Measurements from ENCODE around the gene FAF1.

The FAF1 gene

DNA sequence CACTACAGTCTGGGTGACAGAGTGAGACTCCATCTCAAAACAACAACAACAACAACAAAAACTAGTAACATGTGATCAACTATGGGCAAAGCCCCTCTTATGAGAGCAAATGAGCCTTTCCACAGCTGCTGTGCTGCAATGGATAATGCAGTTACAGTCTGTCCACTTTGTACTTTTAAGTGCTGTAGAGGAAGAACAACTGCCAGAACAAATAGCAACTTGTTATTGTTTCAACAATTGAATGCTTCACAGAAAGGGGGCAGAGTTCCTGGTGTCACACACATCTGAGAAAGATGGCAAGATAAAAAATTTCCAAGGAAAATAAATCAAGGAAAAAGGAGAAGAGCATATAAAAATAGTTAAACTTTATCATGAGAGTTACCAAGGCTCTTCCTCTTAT, 293.2 kb downstream of the FAF1 start:
- no peak overlapping the region for H3K4me3 ChIP-seq (ENCODE audit: low read depth, low read length)
- TF ChIP-seq, protein P1, sequence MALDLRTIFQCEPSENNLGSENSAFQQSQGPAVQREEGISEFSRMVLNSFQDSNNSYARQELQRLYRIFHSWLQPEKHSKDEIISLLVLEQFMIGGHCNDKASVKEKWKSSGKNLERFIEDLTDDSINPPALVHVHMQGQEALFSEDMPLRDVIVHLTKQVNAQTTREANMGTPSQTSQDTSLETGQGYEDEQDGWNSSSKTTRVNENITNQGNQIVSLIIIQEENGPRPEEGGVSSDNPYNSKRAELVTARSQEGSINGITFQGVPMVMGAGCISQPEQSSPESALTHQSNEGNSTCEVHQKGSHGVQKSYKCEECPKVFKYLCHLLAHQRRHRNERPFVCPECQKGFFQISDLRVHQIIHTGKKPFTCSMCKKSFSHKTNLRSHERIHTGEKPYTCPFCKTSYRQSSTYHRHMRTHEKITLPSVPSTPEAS (tag by site-specific recombination; IDR thresholded peaks at IDR 0.05) = no peak
- no peak for TF ChIP-seq ZNF214 (tag by site-specific recombination; IDR thresholded peaks at IDR 0.05; ENCODE audit: borderline replicate concordance)
- no peak for TF ChIP-seq MYNN (tag by site-specific recombination; IDR thresholded peaks at IDR 0.05; ENCODE audit: borderline replicate concordance)
- no peak for TF ChIP-seq ZFP37 (tag by site-specific recombination; IDR thresholded peaks at IDR 0.05)
- TF ChIP-seq GLI2 (tag by site-specific recombination; IDR thresholded peaks at IDR 0.05; ENCODE audit: borderline replicate concordance, low read depth) = no peak
- TF ChIP-seq ZNF423 (tag by site-specific recombination; IDR thresholded peaks at IDR 0.05) = no peak
- TF ChIP-seq, protein P2, sequence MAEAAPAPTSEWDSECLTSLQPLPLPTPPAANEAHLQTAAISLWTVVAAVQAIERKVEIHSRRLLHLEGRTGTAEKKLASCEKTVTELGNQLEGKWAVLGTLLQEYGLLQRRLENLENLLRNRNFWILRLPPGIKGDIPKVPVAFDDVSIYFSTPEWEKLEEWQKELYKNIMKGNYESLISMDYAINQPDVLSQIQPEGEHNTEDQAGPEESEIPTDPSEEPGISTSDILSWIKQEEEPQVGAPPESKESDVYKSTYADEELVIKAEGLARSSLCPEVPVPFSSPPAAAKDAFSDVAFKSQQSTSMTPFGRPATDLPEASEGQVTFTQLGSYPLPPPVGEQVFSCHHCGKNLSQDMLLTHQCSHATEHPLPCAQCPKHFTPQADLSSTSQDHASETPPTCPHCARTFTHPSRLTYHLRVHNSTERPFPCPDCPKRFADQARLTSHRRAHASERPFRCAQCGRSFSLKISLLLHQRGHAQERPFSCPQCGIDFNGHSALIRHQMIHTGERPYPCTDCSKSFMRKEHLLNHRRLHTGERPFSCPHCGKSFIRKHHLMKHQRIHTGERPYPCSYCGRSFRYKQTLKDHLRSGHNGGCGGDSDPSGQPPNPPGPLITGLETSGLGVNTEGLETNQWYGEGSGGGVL (tag by site-specific recombination; IDR thresholded peaks at IDR 0.05) = no peak
- TF ChIP-seq ZNF146 (tag by site-specific recombination; IDR thresholded peaks at IDR 0.05) = no peak
- no peak for TF ChIP-seq ZNF560 (tag by site-specific recombination; IDR thresholded peaks at IDR 0.05; ENCODE audit: borderline replicate concordance)
- TF ChIP-seq YY2 (tag by site-specific recombination; IDR thresholded peaks at IDR 0.05) = no peak
- no peak for TF ChIP-seq SALL2 (tag by site-specific recombination; IDR thresholded peaks at IDR 0.05; ENCODE audit: borderline replicate concordance)
- TF ChIP-seq ZNF624 (tag by site-specific recombination; IDR thresholded peaks at IDR 0.05) = no peak
- no peak for TF ChIP-seq KLF9 (tag by site-specific recombination; IDR thresholded peaks at IDR 0.05; ENCODE audit: low read depth)
- no peak for TF ChIP-seq RBAK (tag by site-specific recombination; IDR thresholded peaks at IDR 0.05)
- TF ChIP-seq ZNF837 (tag by site-specific recombination; IDR thresholded peaks at IDR 0.05) = no peak
- TF ChIP-seq, protein P3, sequence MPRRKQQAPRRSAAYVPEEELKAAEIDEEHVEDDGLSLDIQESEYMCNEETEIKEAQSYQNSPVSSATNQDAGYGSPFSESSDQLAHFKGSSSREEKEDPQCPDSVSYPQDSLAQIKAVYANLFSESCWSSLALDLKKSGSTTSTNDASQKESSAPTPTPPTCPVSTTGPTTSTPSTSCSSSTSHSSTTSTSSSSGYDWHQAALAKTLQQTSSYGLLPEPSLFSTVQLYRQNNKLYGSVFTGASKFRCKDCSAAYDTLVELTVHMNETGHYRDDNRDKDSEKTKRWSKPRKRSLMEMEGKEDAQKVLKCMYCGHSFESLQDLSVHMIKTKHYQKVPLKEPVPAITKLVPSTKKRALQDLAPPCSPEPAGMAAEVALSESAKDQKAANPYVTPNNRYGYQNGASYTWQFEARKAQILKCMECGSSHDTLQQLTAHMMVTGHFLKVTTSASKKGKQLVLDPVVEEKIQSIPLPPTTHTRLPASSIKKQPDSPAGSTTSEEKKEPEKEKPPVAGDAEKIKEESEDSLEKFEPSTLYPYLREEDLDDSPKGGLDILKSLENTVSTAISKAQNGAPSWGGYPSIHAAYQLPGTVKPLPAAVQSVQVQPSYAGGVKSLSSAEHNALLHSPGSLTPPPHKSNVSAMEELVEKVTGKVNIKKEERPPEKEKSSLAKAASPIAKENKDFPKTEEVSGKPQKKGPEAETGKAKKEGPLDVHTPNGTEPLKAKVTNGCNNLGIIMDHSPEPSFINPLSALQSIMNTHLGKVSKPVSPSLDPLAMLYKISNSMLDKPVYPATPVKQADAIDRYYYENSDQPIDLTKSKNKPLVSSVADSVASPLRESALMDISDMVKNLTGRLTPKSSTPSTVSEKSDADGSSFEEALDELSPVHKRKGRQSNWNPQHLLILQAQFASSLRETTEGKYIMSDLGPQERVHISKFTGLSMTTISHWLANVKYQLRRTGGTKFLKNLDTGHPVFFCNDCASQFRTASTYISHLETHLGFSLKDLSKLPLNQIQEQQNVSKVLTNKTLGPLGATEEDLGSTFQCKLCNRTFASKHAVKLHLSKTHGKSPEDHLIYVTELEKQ (tag by site-specific recombination; IDR thresholded peaks at IDR 0.05; ENCODE audit: borderline replicate concordance) = no peak
- TF ChIP-seq ZNF274 (IDR thresholded peaks at IDR 0.05; ENCODE audit: low read length) = no peak
- TF ChIP-seq ZNF274 (tag by site-specific recombination; IDR thresholded peaks at IDR 0.05; ENCODE audit: borderline replicate concordance) = no peak
- TF ChIP-seq PRDM1 (tag by site-specific recombination; IDR thresholded peaks at IDR 0.05) = no peak
- TF ChIP-seq ZNF501 (tag by site-specific recombination; IDR thresholded peaks at IDR 0.05) = no peak
- H3K27ac ChIP-seq (ENCODE audit: extremely low read depth, low read depth, low read length) = no peak overlapping the region
- no peaks in the 10 kb centered on the region; a peak in 1 of 3 replicates for H3K36me3 ChIP-seq (ENCODE audit: control insufficient read depth in 2 of 2, insufficient read depth in 1 of 2, low read length in 2 of 2)
- CTCF ChIA-PET = interaction anchor here (0.6 to 1.2 kb wide), 3 partner anchors 16 to 1270 kb away, joined by 3 to 4 read pairs (median 4); no protein-coding TSS in a partner anchor
- no peaks in the 10 kb centered on the region for H3K9me3 ChIP-seq (ENCODE audit: control insufficient read depth, insufficient read depth, low read depth, low read length)
- H3K4me1 ChIP-seq (ENCODE audit: control insufficient read depth, insufficient read depth, low read length) = peaks cover 16% of the 10 kb centered on the region
- POLR2A ChIA-PET = no interaction called here

DNA sequence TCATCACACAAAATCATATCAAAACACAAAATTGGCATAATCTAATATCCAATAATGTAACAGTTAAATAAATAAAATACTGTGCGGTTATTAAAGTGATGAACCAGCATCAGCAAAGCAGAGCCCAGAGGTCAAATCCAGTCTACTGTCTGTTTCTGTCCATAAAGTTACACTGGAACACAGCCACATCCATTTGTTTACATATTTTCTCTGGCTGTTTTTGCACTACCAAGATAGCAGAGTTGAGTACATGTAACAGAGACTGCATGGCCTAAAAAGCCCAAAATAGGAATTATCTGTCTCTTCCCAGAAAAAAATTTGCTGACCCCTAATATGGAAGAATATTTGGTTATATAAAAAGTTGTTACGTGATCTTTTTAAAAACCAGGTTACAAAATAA, 294.7 kb downstream of the FAF1 start:
- Histone ChIP-seq H3K4me1 (ENCODE audit: control insufficient read depth, insufficient read depth, low read length) (peaks cover 16% of the 10 kb centered on the region), H3K9me3 (ENCODE audit: control insufficient read depth, insufficient read depth, low read depth, low read length) (no peaks in the 10 kb centered on the region), H3K36me3 (ENCODE audit: control insufficient read depth in 2 of 2, insufficient read depth in 1 of 2, low read length in 2 of 2) (no peaks in the 10 kb centered on the region; a peak in 1 of 3 replicates), H3K27ac (ENCODE audit: extremely low read depth, low read depth, low read length) (no peak overlapping the region), H3K4me3 (ENCODE audit: low read depth, low read length) (no peak overlapping the region)
- ChIA-PET POLR2A (no interaction called here), CTCF (no interaction called here)
- TF ChIP-seq, protein P4, sequence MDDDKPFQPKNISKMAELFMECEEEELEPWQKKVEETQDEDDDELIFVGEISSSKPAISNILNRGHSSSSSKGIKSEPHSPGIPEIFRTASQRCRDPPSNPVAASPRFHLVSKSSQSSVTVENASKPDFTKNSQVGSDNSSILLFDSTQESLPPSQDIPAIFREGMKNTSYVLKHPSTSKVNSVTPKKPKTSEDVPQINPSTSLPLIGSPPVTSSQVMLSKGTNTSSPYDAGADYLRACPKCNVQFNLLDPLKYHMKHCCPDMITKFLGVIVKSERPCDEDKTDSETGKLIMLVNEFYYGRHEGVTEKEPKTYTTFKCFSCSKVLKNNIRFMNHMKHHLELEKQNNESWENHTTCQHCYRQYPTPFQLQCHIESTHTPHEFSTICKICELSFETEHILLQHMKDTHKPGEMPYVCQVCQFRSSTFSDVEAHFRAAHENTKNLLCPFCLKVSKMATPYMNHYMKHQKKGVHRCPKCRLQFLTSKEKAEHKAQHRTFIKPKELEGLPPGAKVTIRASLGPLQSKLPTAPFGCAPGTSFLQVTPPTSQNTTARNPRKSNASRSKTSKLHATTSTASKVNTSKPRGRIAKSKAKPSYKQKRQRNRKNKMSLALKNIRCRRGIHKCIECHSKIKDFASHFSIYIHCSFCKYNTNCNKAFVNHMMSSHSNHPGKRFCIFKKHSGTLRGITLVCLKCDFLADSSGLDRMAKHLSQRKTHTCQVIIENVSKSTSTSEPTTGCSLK (tag by site-specific recombination; IDR thresholded peaks at IDR 0.05) = no peak
- no peak for TF ChIP-seq TCF7L2 (IDR thresholded peaks at IDR 0.05; ENCODE audit: borderline replicate concordance, low read depth, low read length)
- TF ChIP-seq YY2 (tag by site-specific recombination; IDR thresholded peaks at IDR 0.05) = no peak
- no peak for TF ChIP-seq ZNF843 (tag by site-specific recombination; IDR thresholded peaks at IDR 0.05)
- no peak for TF ChIP-seq RBAK (tag by site-specific recombination; IDR thresholded peaks at IDR 0.05)
- TF ChIP-seq OVOL3 (tag by site-specific recombination; IDR thresholded peaks at IDR 0.05) = no peak
- no peak for TF ChIP-seq ZNF138 (tag by site-specific recombination; IDR thresholded peaks at IDR 0.05; ENCODE audit: borderline replicate concordance)
- no peak for TF ChIP-seq ZEB2 (tag by site-specific recombination; IDR thresholded peaks at IDR 0.05)
- TF ChIP-seq ZNF146 (tag by site-specific recombination; IDR thresholded peaks at IDR 0.05) = no peak
- TF ChIP-seq ZNF768 (tag by site-specific recombination; IDR thresholded peaks at IDR 0.05) = no peak
- no peak for TF ChIP-seq ZBTB21 (tag by site-specific recombination; IDR thresholded peaks at IDR 0.05)
- TF ChIP-seq ZNF670 (tag by site-specific recombination; IDR thresholded peaks at IDR 0.05; ENCODE audit: low read depth) = no peak

All from HEK293 (cell line).